HG03354 (cell line): Measurements from ENCODE around the gene SLIT3.

Experiments used
- ATAC-seq: cut with Tn5 transposase; IDR thresholded peaks from one replicate; pipeline ENCODE4 v1.9.1; 2021; ENCODE audit warnings: mild to moderate bottlenecking; ENCODE audit not compliant: unreplicated experiment, poor library complexity, severe bottlenecking

Gene SLIT3

DNA sequence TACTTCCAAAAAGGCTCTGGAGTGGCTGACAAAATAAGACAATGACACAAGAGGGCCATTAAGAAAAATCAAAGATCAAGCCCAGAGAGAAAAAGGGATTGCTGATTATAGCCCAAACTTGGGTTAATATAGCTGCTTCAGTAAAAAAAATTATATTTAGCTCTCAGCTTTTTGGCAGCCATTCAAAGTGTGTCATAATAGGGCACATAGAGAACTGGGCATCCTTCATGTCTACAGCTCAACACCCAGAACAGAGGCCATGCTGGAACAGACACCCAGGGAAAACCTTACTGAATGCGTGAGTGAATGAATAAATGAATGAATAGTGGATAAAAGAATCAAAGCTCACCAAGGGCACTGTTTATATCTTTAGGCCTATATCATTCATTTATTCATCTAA, 110.1 kb downstream of the SLIT3 start:
- ATAC-seq: no peak

DNA sequence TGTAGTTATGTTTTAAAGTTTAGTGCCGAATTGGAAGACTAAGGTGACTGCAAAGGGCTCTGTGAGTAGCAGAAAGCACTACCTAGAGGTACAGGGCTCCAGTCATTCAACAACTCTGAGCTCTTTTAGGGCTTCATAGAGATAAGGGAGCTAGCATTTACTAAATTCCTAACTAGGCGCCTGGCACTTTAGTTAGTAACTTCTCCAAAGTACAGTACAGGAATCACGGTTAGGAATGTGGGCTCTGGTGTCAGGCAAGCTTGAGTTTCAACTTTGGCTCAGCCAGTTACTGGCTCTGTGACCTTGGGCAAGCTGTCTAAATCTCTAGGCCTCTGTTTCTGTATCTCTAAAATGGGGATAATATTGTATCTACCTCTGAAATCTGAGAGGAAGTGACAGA, 115.3 kb downstream of the SLIT3 start:
- ATAC-seq: no peak

DNA sequence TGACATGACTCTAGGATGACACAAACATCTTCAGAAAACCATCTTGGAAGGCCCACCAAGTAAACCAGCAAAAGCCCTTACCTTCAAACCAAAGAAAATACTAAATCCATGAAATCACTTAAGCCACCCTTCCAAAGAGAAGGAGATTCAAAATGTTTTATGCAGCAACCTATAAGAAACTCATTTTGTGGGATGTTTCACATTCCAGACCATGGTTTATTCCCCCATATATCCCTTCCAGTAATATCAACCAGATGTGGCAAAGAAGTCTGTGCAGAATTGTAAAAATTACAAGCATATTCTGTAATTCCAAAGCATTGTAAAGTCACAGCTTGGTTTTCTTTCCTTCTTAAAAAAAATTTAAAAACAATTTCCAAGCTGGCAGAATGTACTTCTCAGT, 117.4 kb downstream of the SLIT3 start:
- ATAC-seq: no peak

DNA sequence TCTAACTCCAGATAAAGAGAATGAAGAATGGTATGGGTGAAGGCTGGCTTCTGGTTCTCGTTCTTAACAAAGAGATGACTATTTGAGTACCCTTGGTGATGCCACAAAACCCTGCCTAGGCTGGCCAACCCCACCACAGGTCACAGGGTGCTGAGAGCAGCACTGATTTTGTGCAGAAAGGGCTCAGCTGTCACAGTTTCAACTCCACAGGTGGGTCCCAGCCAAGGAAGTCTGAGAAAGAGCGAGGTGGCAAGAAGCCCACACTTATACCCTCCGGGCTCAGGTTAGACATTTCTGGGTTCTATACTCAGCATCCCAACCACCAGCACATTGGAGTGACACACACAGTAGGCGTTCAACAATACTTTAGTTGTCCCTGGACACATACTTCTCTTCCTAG, 118.1 kb downstream of the SLIT3 start:
- ATAC-seq: no peak

DNA sequence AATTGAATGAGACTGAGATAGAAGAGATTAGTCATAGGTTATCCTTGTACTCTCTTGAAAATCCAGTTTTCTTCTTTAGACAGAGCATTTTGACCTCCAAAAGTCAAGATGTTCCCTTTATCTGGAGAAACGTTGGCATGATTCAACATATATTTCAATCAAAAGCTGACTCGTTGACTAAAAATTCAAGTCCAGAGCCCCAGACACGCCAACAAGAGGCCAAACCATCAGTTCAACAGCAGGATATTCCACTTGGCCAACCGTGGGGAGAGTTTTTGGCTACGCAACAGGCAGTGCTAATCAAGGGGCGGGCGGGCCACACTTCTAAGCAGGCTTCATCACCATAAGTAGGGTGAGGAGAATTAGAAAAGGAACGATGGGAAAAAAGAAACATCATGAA, 119.1 kb downstream of the SLIT3 start:
- no peak for ATAC-seq

DNA sequence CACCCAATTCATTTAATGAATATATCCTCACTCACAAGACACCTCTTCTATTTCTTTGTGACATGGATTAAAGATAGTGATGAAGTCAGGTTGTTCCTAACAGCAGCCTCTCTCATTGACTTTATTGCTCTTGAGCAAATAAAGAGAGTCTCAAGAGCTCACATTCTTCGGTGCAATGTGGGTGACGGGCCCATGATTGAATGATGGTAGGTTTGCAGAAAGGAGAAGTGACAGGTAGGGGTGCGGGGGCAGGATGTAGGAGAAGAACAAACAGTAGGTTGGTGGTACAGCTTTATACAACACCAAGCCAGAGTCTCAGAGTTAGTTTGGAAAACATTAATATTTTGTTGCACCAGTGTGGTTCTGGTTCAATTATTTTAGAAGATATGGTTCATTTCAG, 122.2 kb downstream of the SLIT3 start:
- no peak for ATAC-seq

DNA sequence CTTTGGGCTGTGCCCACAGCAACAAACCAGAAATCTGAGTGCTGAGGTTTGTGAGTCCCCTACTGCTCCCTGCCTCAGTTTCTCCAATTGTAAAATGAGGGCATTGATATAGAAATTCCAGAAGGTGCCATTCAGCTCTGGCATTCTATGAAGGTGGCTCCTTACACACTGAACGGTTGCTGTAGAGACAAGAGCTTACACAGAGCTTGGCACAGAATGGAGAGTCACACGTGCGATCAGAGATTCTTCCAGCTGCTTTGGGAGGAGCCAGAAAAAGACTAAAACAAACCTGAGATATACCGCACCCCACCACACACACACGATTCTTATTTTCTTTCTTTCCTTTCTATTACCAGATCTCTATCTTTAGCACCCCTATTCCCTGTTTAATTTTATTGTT, 122.7 kb downstream of the SLIT3 start:
- no peak for ATAC-seq

DNA sequence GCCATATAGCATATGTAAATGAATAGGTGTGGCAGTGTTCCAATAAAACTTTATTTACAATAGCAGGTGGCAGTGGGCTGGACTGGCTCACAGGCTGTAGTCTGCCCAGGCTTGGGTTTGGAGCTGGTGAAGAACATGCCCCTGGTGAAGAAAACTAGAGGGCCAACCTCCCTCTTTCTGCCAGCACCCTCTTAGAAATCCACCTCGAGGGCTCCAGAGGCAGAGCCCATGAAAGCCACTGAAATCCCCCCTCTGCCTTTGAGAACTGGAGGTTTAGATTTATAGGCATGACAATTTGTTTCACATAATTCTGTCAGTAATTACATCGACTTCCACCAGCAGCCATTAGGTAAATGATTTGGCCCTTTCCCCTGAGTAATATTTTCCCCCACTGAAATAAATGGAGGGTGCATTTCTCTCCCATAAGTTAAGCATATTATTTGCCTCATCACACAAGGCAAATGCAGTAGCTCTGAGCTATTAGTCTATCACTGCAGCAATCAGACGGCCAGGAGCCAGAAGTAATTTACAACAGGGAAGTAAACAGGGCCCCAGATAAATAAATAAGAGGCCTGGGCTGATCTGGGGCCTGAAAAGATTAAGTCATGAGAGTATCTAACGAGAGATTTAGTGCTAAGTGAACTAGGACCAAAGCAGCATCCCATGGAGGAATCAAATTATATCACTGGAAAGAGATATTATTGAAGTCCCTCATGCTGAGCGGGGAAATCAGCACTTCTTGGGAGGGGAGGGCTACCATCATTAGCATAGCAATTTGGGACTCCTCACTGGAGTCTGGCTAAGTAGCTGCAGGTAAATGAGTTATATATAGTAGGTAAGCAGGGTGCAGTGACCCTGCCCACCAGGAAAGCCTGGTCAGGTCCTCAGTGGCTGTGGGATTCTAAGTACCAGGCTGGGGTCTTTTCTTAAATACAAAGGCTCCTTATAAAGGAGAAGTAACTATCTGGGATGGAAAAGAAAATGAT, 123.9 kb downstream of the SLIT3 start:
- ATAC-seq: no peak

DNA sequence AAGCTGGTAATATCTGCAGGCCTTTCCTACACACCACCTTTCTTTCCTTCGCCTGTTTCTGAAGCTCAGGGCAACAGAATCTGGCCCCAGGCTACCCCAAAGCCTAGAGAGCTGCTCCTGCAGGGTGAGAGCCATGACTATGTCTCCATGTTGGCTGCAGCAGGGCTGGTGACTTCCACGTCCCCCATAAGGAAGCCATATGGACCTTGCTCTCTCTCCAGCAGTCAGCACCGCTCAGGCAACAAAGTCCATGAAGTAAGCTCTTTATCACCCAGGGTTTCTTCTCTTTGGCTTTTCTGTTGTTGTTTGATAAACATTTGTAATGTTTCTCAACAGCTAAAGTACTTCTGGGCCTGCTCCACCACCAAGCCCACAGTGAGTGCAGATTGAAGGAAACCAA, 125.2 kb downstream of the SLIT3 start:
- no peak for ATAC-seq

DNA sequence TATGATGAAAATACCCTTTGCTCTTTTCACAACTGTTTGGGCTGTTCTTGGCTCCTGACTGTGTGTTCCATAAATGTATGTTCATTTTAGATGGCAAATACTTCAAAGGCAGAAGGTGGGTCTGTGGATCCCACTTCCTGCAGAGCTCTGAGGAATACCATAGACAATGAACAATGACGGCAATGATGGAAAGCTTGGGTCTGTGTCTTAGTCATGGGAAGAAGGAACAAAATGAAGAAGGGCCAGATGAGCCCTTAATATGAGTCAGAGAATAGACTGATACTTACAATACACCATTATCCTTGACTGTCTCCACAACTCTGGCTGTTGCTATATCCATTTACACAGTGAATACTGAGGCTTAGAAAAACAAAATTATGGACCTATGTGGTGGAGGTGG, 126.0 kb downstream of the SLIT3 start:
- no peak for ATAC-seq

DNA sequence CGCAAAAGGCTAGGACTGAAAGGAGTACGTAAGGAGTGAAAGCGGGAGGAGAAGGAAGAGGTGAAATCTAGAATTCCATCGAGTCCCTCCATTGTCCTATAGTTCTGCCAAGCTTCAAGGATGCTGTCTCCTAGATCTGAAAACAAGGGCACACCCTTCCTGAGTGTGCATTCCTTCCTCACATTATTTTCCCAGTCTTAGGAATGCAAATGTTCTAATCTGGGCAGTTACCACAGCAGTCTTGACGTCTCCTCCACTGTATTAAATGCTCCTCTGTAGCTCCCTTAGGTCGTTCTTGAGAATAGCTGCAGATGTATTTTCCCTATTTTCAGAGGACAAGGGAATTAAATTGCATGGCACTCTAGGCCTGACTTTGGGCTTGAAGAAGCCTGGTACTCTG, 127.6 kb downstream of the SLIT3 start:
- no peak for ATAC-seq

DNA sequence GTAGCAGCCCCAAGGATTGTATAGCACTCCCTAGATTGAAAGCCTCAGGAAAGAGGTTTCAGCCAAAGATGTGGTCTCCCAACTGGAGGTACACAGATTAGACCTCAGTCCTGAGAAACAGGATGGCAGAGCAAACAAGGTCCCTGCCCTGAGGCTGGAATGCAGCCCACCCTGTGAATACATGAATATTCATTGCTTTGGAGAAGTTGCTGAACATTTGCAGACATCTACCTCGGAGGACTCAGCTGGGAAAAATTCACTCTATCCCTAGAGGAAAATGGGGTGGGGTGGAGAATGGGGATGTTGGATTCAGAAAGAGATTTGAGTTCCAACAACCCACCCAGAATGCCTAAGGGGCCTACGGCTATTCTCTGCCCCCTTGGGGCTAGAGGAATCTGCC, 129.4 kb downstream of the SLIT3 start:
- no peak for ATAC-seq

DNA sequence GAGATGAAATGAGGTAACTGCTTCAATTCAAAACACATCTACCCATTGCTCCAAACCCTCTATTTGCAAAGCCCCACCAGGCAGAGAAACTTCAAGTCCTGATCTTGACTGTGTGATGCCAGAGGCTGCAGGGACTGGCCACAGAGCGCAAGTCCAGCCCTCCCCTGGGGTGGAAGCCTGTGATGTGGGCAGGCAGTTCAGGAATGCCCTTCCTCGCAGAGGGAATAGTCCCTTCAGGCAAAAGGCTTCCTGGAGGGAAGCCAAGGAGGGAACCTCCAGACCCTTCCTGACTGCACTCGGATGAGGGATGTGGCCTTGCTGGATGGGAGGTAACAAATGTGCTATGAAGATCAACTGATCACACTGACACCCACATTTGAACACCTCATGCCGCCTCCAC, 131.2 kb downstream of the SLIT3 start:
- ATAC-seq: no peak

DNA sequence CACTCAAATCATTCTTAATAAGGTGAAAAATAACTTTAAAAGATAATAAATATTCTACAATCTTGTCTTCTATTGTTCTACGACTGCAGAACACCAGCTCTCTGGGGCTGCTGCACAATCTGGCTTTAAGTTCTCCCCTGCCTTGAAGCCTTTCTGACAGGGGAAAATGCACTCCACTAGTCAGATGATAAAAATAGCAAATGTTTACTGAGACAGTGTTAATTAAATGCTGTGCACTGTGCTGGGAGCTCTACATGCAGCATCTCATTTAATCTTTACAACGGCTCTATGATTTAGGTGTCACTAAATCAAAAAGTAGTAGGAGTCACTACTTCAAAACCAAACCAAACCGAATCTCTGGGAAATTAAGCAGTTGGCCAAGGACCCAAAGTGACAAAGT, 132.7 kb downstream of the SLIT3 start:
- ATAC-seq: no peak

DNA sequence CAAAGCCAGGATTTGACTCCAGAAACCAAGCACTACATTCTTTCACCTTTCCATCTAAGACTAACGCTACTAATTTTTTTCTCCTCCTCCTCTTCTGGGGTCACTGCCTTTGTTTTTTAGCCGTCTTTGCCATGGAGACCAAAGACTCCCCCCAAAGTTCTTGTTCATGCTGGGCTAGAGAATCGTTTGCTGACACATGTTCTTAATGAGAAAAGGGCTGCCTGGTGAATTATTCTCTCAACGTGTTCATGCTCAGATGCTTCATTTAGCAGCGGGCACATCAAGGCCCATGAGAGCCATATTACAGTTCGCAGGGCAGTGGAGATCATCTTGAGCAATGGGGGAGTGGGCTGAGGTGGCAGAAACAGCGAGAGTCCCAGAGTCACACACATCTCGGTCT, 134.9 kb downstream of the SLIT3 start:
- ATAC-seq: no peak

DNA sequence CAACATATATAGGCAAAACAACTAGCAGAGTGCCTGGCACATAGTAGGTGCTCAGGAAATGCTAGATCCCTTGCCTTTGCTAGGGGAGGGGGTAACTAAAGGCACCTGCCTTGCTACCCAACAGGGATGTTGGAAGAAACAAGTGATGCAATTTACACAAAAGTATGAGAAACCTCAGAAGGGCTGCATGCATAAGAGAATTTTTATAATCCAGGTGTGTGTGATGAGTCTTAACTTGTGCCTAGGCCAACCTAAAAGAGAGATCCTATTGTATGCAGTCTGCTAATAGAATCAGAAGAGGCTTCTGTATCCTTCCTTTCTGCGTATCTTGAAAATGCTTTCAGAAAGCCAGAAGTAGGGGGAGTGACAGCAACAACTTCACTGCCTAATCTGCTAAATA, 135.9 kb downstream of the SLIT3 start:
- ATAC-seq: no peak

DNA sequence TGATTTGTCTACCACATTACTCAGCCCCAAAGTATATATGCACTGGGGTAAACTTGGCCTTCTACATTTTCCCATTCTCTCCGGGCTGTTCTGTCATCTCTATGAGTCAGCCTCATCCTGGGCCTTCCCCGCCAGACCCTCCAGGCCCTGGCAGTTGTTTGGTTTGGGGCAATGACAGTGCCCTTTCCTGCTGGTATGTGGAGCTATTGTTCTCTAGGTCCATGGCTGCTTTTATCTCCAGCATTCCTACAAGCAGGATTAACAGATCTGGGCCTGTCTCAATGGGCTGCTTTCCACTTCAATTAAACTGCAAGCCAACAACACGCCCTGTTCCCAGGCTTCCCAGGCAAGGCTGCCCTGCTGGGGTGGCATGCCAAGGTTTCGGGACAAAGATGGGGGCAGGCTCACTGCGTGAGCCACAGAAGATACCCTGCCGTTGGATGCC, 136.4 kb downstream of the SLIT3 start:
- ATAC-seq: no peak

DNA sequence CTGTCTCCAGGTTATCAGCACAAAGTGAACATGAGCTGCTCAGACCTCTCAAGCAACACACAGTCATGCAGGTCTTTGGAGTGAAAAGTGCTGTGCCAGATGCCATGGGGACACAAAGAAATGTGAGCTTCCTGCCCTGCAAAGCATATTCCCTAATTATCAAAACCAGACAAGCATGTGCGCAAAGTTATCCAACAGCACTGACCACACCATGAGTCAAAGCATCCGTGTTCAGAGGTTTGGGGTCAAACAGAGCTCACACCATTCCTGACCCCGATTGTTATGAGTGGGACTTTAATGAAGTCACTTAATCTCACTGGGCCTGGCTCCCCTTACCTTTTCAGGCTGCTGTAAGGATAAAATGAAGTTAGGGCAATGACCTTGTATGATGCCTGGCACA, 138.5 kb downstream of the SLIT3 start:
- ATAC-seq: no peak

DNA sequence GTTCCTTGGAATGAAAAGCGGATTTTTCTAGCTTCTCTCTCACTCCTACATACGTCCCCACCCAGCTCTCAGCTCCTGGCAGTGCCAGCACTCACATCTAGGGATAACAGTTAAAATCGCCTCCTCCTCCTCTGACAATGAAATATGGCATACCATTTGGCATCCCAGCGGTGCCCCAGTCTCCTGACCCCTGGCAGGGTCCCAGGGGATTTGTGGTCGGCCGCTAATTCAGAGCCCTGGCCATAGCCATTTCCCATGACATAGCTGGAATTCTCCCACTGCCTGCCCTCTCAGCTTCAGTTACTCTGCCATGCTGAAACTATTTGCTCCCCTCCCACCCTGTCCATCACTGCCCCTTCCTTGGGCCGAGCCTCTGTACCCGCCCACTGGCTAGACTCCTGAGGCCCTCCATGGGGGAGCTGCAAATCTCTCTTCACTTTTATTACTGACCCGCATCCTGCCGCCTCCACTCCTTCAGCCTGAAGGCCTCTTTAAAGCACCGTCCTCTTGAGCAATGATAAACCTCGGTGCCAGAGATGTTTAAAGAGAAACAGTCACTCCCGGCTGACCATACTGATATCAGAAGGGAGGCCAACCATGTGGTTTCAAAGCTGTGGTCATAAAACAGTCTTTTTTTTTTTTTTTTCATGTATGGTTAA, 139.8 kb downstream of the SLIT3 start:
- no peak for ATAC-seq

DNA sequence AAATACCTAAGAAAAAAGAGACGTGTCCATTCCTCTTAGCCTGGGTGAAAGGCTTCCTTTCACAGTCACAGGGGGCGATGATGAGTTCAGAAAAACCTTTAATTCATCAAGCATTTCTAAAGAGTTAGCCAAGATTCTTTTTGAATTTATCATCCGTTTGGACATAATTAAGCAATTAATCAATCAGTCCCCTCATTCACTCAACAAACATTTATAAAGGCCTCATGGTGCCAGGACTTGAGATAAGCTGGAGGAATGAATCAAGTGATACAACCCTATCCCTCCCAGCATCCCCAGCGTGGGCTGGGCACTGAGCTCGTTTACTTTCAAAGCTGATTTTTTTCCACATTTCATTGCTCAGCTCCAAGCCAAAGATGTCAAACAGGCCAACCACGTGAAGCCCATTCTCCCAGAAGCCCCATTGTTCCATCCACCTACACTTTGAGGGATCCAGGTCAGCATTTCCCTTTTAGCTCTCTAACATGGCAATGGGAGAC, 140.5 kb downstream of the SLIT3 start:
- ATAC-seq: no peak

DNA sequence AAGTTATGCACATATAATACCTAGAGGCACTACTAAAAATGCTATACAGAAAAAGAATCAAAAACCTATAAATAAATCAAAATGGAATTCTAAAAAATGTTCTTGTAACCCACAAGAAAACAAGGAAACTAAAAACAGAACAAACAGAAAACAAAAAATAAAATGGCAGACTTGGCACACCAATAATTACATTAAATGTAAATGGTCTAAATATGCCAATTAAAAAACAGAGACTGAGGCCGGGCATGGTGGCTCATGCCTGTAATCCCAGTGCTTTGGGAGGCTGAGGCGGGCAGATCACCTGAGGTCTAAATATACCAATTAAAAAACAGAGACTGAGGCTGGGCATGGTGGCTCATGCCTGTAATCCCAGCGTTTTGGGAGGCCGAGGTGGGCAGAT, 142.2 kb downstream of the SLIT3 start:
- no peak for ATAC-seq
